ENCODE measurements around the gene KRTAP5-2.

Gene KRTAP5-2

GRCh38 chr11:1637628-1638027 lies 39.5 kb upstream of the KRTAP5-2 start:
- TF ChIP-seq CTCF (IDR thresholded peaks at IDR 0.05; ENCODE audit: low read depth, low read length, missing control alignments): no peak
- Histone ChIP-seq H3K27me3 (replicated peaks) (peaks cover 12% of the 10 kb centered on the region), H3K36me3 (replicated peaks) (no peaks in the 10 kb centered on the region), H3K27ac (no peak overlapping the region), H3K4me3 (ENCODE audit: low read depth, low read length) (no peak overlapping the region)
- in situ Hi-C loops (cut with HindIII; ENCODE audit: low pct_ligation_motif_present, low sequenced_read_pairs): no loop called here
- DNase-seq: no peak

- DNase-seq: no peak
- in situ Hi-C loops (cut with HindIII; ENCODE audit: low pct_ligation_motif_present, low sequenced_read_pairs): no loop called here
- no peak overlapping the region for H3K4me3 ChIP-seq (ENCODE audit: low read depth, low read length)
- peaks cover 13% of the 10 kb centered on the region for H3K27me3 ChIP-seq (replicated peaks)
- no peak overlapping the region for H3K27ac ChIP-seq
- TF ChIP-seq CTCF (IDR thresholded peaks at IDR 0.05; ENCODE audit: low read depth, low read length, missing control alignments): no peak
- no peaks in the 10 kb centered on the region for H3K36me3 ChIP-seq (replicated peaks)
Observed at GRCh38 chr11:1636291-1636950, 38.3 kb upstream of the KRTAP5-2 start.

GRCh38 chr11:1633864-1634263 lies 35.8 kb upstream of the KRTAP5-2 start:
- DNase-seq: no peak
- peaks cover 19% of the 10 kb centered on the region for H3K27me3 ChIP-seq (replicated peaks)
- TF ChIP-seq CTCF (IDR thresholded peaks at IDR 0.05; ENCODE audit: low read depth, low read length, missing control alignments): no peak
- in situ Hi-C loops (cut with HindIII; ENCODE audit: low pct_ligation_motif_present, low sequenced_read_pairs): no loop called here
- H3K4me3 ChIP-seq (ENCODE audit: low read depth, low read length): no peak overlapping the region
- no peaks in the 10 kb centered on the region for H3K36me3 ChIP-seq (replicated peaks)
- no peak overlapping the region for H3K27ac ChIP-seq

GRCh38 chr11:1632053-1632714 lies 34.1 kb upstream of the KRTAP5-2 start:
- no peak for TF ChIP-seq CTCF (IDR thresholded peaks at IDR 0.05; ENCODE audit: low read depth, low read length, missing control alignments)
- in situ Hi-C loops (cut with HindIII; ENCODE audit: low pct_ligation_motif_present, low sequenced_read_pairs): no loop called here
- no peak for DNase-seq
- H3K36me3 ChIP-seq (replicated peaks): no peaks in the 10 kb centered on the region
- H3K27me3 ChIP-seq (replicated peaks): peaks cover 24% of the 10 kb centered on the region
- no peak overlapping the region for H3K4me3 ChIP-seq (ENCODE audit: low read depth, low read length)
- no peak overlapping the region for H3K27ac ChIP-seq

GRCh38 chr11:1631066-1631568 lies 33.0 kb upstream of the KRTAP5-2 start:
- DNase-seq: no peak
- H3K27me3 ChIP-seq (replicated peaks): peaks cover 25% of the 10 kb centered on the region
- H3K36me3 ChIP-seq (replicated peaks): no peaks in the 10 kb centered on the region
- TF ChIP-seq CTCF (IDR thresholded peaks at IDR 0.05; ENCODE audit: low read depth, low read length, missing control alignments): no peak
- in situ Hi-C loops (cut with HindIII; ENCODE audit: low pct_ligation_motif_present, low sequenced_read_pairs): no loop called here
- H3K27ac ChIP-seq: no peak overlapping the region
- H3K4me3 ChIP-seq (ENCODE audit: low read depth, low read length): no peak overlapping the region
